ENCODE measurements around the gene DNAH2.

DNA sequence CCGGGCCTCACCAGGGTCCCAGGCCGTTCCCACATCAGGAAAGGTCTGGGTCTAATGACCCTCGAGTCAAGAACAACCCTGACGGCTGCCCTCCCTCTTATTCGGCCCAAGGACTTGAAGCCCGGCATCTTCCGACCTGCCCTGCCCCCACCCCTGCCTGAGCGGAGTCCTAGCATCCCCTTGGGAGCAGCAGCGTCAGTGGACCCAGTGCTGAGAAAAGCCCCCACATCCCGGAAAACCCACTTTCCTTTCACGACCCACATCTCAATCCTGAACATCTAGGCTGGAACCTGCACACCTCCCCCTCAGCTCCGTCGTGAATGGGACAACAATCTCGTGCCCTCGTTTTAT, 138.1 kb downstream of the DNAH2 start:
- TF ChIP-seq, protein P1, sequence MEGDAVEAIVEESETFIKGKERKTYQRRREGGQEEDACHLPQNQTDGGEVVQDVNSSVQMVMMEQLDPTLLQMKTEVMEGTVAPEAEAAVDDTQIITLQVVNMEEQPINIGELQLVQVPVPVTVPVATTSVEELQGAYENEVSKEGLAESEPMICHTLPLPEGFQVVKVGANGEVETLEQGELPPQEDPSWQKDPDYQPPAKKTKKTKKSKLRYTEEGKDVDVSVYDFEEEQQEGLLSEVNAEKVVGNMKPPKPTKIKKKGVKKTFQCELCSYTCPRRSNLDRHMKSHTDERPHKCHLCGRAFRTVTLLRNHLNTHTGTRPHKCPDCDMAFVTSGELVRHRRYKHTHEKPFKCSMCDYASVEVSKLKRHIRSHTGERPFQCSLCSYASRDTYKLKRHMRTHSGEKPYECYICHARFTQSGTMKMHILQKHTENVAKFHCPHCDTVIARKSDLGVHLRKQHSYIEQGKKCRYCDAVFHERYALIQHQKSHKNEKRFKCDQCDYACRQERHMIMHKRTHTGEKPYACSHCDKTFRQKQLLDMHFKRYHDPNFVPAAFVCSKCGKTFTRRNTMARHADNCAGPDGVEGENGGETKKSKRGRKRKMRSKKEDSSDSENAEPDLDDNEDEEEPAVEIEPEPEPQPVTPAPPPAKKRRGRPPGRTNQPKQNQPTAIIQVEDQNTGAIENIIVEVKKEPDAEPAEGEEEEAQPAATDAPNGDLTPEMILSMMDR (IDR thresholded peaks at IDR 0.05), result no peak
- TF ChIP-seq POLR2A (IDR thresholded peaks at IDR 0.05) (no peak), EP300 (IDR thresholded peaks at IDR 0.05) (no peak)

All from tibial nerve (tissue), 4 donors.